HG02759 (cell line): ENCODE measurements around the gene GLP1R.

Experiments
- ATAC-seq: cut with Tn5 transposase; IDR thresholded peaks from one replicate; pipeline ENCODE4 v1.9.1; 2021; ENCODE audit warnings: mild to moderate bottlenecking, moderate library complexity; ENCODE audit not compliant: unreplicated experiment

The GLP1R gene

DNA sequence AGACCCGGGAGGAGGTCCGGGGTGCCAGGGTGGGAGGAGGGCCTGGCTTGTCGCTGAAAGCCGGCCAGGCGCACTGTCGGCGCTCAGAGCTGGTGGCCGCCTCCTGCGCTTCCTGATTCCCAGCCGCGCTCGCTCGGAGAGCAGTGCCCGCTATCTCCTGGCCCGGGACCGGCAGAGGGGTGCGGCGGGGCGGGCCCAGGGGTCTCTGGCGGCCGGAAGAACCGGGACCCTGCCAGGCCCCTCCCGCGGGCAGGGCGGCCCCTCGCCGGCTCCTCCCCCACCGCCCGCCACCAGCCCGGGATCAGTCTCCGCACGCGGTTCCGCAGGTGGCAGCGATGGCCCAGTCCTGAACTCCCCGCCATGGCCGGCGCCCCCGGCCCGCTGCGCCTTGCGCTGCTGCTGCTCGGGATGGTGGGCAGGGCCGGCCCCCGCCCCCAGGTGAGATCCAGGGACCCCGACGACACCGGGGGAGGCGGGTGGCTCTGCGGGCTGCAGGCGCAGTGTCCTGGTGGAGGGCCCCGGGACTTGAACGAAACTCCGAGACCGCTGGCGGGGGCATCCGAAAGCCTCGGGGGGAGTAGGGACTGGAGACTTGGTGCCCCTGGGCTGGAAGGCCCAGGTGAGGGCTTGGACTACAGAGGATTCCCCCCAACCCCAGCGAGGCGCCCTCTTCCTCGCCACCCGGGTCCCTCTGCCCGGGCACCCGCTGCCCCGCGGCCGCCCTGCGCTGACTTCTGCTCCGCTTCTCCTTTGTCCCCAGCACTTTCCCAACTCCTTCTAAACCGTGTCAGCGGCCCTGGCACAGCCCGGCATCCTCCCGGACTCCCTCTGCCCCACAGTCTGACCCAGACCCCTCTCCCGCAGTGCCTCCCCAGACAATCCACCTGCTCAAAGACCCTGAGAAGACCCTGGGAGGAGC lies at the start of gene GLP1R:
GLP1R (plus strand) TSS at position 301 of the 919 bp plus-strand sequence; CDS start at position 361, 60 bp downstream.
- ATAC-seq = no peak

DNA sequence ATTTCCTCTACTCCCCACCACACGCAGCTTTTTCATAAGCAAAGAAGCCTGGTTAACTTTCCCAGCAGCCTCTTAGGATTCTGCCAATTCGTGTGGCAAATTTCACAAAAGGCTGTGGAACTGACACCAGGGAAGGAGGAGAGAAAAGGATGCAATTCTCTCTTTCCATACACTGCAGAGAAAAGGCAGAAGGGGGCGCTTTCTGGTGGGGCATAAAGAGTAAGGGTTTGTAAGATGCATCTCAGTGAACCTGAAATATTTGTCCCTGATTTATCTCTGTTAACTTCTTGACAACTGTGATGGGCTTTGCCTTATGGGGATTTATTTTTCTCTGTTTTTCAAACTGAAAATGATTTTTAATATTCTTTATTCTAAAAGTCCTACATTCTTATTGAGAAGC lies 45.5 kb upstream of the GLP1R start:
- no peak for ATAC-seq

DNA sequence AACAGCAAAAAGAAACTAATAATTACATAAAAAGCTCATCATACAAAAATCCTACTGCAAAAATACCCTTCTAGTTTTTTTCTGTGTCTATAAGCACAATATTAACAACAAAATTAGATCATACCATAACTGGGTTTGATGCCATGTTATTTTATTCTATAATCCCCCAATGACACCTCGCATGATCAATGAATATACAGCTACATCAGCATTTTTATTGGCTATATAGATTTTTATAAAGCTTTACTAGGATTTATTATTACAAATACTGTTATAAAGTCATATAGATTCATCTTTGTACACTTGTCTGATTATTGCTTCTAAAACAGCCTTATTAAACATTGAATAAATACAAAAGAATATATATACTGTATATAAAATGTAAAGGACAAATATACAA lies 45.1 kb upstream of the GLP1R start:
- ATAC-seq = no peak

DNA sequence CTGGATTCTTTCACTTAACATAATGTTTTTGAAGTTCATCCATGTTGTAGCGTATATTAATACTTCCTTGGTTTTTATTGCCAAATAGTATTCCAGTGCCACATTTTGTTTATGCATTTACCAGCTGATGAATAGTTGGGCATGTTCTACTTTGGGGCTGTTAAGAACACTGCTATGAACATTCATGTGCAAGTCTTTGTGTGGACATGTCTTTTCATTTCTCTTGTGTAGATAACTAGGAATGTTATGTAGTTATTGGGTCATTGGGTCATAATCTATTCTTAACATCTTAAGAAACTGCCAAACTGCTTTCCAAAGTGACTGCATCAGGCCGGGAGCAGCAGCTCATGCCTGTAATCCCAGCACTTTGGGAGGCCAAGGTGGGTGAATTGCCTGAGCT lies 43.8 kb upstream of the GLP1R start:
- ATAC-seq = no peak

DNA sequence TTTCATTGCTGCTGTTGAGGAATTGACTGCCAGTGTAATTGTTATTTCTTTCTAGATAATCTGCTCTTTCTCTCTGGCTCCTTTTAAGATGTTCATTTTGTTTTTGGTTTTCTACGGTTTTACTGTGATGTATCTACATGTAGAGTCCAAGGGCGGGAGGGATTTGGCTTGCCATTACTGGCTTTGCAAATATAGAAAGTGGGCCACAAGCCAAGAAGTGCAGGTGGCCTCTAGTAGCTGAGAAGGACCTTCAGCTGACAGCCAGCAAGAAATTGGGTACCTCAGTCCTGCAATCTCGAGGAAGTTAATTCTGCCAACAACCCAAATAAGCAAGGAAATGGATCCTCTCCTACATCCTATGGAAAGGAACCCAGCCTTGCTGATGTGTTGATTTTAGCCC lies 42.8 kb upstream of the GLP1R start:
- no peak for ATAC-seq

DNA sequence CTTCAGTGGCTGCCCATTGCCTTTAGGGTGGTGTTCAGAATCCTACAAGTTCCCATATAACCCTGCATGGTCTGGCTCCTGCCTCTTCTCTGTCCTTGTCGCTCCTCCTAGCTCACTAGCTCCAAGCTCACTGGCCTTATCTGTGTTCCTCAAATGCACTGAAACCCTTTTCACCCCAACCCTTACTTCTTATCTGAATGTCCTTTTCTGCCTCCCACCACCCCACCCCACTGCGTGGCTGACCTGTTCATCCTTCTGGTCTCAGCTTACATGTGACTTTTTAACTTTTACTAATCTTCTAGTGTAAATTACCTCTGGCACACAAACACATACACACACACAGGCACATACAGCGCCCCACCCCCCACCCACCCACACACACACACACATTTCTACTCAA lies 41.0 kb upstream of the GLP1R start:
- no peak for ATAC-seq

DNA sequence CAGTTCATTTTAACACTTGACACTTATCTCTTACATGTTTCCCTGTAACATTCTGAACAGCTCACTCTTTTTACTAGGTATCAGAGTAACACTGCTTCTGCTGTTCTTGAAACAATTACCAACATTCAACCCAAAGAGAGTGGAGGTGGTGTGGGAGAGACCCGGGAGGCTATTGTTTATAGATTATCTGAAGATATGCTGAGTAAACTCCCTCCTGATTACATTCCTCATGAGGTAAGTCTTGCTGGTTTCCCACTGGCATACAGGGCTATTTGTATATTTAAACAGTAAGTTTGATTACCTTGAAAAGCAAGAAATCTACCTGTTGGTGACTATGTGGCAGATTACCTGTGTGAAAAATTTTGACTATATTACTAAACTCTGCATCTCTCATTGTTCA lies 39.8 kb upstream of the GLP1R start:
- ATAC-seq = no peak

DNA sequence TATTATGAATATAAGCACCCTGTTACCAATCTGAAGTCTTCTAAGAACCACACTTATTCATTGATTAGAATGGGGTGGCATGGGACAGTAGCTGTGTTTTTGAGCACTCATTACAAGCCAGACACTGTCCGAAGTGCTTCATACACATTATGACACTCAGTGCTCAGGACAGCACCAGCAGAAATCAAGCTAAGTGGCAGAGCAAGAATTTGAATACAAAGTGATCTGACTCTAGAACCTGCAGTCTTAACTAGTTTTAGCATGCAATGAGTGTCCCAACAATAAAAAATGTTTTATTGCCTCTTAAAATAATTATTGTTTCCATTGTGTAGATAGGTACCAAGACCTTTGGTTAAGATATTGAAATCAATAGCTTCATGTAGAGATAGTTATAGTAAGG lies 39.1 kb upstream of the GLP1R start:
- ATAC-seq = no peak

DNA sequence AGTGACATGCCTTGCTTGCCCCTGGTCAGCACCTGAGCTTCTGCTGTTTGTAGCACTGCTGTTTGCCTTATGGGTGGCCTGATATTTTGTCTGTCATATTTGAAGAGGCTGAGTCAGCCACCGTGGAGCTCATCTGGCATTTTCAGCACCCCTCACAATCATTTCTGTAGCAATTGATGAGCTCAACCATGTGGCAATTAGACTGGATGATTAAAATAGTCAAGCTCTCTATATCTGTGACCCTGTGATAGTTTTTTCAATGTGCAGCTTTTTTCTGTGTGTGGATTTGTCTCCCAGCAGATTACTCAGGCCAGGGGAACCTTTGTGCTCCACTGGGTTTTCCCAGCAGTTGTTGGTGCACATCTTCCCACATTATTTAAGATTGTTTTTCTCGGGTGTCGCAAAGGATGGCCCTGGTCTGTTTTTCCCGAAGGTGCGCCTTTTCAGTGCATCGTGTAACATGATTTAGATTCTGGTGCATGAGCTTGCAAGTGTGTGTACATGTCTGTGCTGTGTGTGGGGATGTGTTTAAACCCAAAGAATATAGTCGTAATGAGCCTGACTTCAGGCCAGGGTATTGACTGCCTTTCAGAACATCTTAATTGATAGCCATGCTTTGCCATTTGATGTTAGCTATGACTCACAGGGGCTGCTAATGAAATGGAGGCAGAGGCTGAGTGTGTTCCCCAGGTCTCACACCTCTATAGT lies 31.6 kb upstream of the GLP1R start:
- no peak for ATAC-seq

DNA sequence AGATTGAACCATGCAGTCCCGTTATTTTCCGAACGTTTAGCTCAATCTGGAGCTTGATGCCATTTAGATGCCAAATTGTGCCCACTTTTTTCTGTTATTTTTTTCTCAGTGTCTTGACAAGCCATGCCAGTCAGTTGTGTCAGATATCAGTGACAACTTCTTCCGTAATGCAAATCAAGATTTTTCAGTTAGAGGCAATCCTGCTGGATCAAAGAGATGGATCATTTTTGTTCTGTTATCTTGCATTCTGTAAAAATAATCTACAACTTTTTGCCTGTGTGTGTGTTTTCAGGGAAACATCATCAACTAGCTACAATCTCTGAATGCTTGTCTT lies 31.1 kb upstream of the GLP1R start:
- no peak for ATAC-seq

DNA sequence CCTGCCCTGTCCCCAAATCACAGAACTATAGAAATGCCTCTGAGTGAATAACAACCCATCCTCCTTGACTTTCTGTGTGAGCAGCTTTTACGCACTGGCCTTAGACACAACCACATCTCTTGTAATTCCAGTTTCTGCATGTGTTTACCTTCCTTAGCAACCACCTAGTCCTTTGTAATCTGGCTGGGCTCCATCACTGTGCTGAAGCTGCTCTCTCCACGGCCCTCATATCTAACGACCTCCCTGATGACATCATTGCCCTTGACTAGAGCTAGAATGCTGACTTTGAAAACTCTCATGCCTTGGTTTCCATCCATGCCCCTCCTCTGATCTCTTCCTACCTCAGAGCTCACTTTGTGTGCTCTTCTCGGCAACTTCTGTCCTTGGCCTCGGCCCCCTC lies 30.5 kb upstream of the GLP1R start:
- no peak for ATAC-seq

DNA sequence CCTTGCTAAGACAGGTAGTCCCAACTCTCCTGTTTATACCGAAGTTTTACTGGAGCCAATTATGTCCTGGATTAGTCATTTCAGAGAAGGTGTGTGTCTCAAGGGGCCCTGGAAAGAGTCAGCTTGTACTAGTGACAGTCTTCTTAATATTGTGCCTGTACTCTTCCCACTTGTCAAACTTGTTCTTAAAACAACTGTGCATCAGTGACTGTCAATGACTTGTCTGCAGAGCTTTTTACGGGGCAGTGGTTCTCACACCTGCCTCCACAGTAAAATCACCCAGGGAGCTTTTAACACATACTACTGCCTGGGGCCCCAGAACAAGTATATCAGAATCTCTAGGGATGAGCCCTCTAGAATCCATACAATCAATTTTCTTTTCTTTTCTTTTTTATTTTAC lies 28.4 kb upstream of the GLP1R start:
- no peak for ATAC-seq

DNA sequence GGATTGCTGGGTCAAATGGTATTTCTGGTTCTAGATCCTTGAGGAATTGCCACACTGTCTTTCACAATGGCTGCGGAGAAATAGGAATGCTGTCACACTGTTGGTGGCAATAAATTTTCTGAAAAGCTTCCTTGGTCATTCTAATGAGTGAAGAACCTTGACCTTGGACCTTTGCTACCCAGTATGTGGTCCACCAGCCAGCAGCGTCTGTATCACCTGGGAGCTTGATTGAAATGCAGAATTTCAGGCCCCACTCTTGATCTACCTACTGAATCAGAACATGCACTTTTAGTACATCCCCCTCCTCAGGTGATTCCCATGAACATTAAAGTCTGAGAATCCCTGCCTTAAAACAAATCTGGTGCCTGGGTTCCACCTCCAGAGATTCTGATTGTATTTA lies 27.5 kb upstream of the GLP1R start:
- no peak for ATAC-seq

DNA sequence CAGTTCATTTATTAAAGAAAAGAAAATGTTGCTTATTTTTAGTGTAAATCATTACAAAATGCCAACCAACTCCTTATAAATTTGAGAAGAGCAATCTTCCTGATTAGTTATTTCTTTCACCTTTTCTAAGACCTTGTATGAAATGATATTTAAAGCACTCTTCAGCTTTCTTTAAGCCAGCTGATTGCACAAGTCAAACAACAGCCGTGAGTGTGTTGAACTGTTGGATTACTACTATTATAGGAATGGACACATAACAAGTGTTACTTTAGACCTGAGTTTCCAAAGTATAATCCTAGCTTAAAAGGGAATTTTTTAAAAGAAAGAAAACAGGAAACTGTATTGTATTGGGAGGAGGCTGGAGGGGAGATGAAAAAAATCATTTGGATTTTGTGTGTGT lies 26.8 kb upstream of the GLP1R start:
- ATAC-seq = no peak

DNA sequence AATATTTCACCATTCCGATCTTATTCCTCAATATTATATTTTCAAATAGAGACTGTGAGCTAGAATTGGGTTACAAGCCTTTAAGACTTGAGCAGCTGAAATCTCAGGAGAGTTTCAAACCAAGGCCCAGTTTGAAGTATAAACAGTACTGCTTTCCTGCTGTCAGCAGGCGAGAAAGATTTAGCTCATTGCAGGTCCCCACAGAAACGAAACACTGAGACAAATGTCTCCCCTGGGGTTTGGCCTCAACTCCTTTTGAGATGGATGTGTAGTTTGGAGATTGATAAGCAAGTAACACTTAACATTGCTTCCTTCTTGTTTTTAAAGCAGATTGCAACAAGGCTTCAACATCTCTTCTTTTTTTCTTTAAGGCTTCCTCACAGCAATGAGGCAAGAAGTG lies 22.4 kb upstream of the GLP1R start:
- ATAC-seq = no peak

DNA sequence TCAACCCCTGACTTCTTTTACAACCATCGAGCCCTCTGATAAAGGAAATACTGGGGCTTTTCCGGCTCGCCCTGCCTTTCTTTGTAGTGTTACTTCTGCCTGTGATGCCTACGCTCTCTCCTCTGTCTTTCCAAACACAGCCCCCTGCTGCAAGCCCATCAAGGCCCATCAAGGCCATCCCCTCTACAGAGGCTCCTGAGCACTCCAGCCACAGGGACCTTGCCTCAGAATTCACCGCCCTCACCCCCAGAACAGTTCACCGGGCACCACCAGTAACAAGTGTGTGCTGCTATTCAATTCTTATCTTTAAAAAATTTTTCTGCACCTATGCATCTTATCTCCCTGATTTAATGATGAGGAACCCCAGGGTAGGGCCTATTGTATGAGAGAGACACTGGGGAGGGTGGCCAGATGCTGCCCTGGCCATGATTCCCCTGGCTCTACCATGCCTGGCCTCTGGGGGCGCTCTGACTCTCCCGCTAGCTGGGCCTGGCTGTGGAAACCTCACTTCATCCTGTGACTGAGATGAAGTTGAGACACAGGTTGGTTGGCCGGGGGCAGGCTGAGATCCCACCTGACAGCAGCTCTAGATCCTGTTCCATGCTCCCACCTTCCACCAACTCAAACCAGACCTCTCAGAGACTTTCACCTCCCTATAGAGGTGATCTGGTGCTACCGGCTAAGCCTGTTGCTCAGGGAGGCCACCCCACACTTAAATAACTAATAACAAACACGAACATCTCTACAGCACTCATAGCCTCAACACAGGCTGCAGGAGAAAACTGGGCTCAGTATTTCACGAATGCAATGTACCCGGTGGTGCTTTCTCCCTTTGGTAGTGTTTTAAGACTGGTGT lies 19.2 kb upstream of the GLP1R start:
- ATAC-seq = no peak

DNA sequence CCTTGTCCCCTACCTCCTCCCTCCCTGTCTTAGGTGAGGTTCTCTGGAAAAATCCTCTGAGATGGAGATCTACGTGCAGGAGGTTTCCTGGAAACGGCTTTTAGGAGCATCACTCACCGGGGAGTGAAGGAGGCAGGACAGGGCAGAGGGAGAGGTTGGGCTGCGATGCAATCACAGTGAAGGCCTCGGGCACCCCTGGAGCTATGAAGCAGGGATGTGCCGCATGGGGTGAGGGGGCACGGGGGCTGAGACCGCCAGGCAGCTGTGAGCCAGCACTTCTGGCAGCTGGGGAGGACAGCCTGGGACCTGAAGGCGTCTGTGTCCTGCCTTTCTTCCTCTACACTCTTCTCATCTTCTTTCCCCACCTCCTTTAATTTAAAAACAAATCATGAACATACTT lies 12.9 kb upstream of the GLP1R start:
- no peak for ATAC-seq

DNA sequence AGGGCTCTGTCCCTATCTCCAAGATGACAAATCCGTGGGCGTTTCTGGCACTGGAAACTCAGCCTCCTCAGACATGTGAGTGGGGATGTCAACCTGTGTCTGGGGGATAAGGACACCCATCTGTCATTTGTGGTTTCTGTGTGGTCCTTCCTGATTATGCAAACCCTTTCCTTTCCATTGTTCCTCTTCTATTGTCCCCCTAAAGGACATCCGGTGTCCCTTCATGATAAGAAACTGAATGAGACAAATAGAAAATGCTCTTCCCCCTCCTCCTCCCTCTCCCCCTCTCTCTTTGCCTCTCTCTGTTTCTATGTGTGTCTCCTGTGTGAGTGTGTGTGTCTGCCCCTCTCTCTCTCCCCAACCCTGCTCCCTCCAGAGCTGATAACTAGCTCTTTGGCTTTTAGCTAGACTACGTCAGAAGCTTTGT lies 11.5 kb upstream of the GLP1R start:
- no peak for ATAC-seq

DNA sequence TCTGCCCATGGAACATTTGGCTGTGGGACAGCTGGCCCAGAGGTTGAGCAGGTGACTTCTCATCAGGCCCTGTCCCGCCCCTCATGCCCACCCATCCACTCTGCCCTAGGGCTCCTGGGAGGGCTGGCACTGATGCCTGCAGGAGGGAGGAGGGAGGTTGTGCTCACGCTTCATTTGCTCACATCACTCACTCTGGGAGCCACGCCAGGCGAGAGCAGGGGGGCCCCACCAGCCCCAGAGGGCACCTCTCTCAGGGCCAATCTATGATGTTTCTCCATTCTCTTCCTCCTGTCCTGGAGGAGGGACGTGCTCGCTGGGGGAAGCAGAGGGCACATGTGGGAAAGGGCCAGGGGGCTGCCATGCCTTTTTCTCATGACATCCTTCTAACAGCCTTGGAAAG lies 10.9 kb upstream of the GLP1R start:
- no peak for ATAC-seq

DNA sequence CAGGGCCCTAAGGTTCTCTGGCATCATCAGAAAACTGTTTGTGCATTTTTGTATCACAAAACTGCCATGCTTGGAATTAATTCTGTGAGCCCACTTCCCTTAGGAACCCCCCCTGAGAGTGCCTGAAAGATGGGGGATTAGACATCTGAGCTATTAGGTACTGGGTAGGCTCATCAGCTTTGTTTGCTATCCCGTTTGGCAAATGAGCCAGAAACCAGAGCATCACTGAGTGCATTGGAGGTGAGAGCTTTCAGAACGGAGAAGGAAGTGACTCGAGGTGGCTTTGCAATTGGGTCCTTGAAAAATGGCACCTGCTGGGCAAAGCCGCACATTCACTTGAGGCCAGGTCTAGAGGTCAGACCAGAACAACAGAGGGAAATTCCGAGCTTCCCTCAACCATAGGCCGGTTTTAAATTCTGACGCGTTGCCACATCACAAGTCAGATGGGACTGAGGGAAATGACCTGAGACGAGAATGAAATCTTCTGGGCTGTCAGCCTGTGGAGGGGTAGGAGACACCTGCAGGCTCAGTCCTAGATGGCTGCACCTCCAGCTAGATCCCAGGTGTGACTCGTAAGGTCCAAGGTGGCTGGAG lies 8.4 kb upstream of the GLP1R start:
- ATAC-seq = no peak

DNA sequence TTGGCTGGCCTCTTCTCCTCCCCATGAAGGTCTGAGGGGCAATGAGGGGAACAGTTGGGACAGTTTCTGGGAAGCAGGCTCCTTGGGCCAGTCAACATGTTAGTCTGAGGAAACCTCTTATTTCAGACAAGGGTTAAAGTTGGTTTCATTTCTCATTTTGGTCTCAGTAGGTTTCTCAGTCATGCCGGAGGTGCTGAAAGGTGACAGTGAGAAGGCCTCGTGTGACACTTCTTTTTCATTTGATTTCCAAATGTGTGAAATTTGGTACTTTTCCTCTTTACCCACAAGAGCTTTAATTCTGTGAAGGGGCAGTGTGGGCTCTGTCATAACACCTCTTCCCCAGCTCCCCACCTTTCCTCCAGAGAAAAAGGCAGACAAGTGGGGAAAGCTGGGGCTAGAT lies 7.5 kb upstream of the GLP1R start:
- ATAC-seq = no peak
